Measurements from ENCODE around the gene CEP20. TPM values are rescaled to one million over a fixed set of nuclear protein-coding genes. Genes with fewer than 3 reads are reported as not detected.

Gene CEP20
- total RNA-seq, 1 experiment from 2014 or later, result 36.9 TPM

- Histone ChIP-seq H3K9me3 (ENCODE audit: control insufficient read depth, low read depth, low read length) (no peaks in the 10 kb centered on the region), H3K4ac (ENCODE audit: low read depth, low read length) (no peak overlapping the region), H3K4me1 (ENCODE audit: insufficient read depth, low read length) (no peaks in the 10 kb centered on the region), H4K20me1 (ENCODE audit: control insufficient read depth, insufficient read depth, insufficient read length) (no peaks in the 10 kb centered on the region), H3T11ph (ENCODE audit: low read length) (no peak overlapping the region), H2AFZ (ENCODE audit: low read length) (no peak overlapping the region), H3K23ac (ENCODE audit: insufficient read length, low read depth, low read length) (no peak overlapping the region), H2AK5ac (ENCODE audit: insufficient read length, low read length) (no peak overlapping the region), H4K5ac (ENCODE audit: insufficient read length, low read depth, low read length) (no peak overlapping the region), H2BK5ac (ENCODE audit: insufficient read length, low read length) (no peak overlapping the region), H4K91ac (ENCODE audit: insufficient read length, low read depth, low read length) (no peak overlapping the region), H4K8ac (replicated peaks; ENCODE audit: insufficient read length, low read depth, low read length) (no peak overlapping the region), H3K23me2 (ENCODE audit: insufficient read length, low read depth, low read length, poor library complexity, severe bottlenecking) (no peaks in the 10 kb centered on the region), H3K4me2 (ENCODE audit: insufficient read depth, insufficient read length, low read length) (no peak overlapping the region), H3K18ac (ENCODE audit: insufficient read length, low read depth, low read length) (no peak overlapping the region), H2BK20ac (ENCODE audit: low read depth, low read length, poor library complexity, severe bottlenecking) (no peak overlapping the region), H2BK120ac (ENCODE audit: low read depth, low read length, poor library complexity, severe bottlenecking) (no peak overlapping the region), H2BK15ac (ENCODE audit: low read depth, low read length) (no peak overlapping the region), H3K79me1 (ENCODE audit: insufficient read depth, low read depth, low read length, poor library complexity, severe bottlenecking) (no peaks in the 10 kb centered on the region), H3K9ac (ENCODE audit: extremely low read depth, insufficient read length, low read length) (no peak overlapping the region), H3K56ac (ENCODE audit: insufficient read length, low read depth, low read length) (no peak overlapping the region), H3K14ac (ENCODE audit: insufficient read depth, low read length) (no peak overlapping the region), H2BK12ac (ENCODE audit: insufficient read length, low read depth, low read length) (no peak overlapping the region), H3K79me2 (ENCODE audit: insufficient read depth, low read length) (no peaks in the 10 kb centered on the region), H3K27ac (ENCODE audit: insufficient read length, low read depth, low read length) (no peak overlapping the region), H3K27me3 (ENCODE audit: insufficient read depth, low read length) (no peaks in the 10 kb centered on the region)
- H3K4me3 Mint-ChIP-seq, result no peak overlapping the region
- peaks cover 20 to 28% of the 10 kb centered on the region in 2 experiments; a peak in 4 of 5 replicates for H3K9me3 Mint-ChIP-seq
- H3K27me3 Mint-ChIP-seq (ENCODE audit: low read depth), result peaks cover 24% of the 10 kb centered on the region
- H3K27ac Mint-ChIP-seq, result no peak overlapping the region
- peaks cover 3 to 4% of the 10 kb centered on the region in 2 experiments; a peak in 1 of 4 replicates for H3K4me1 Mint-ChIP-seq
- TF ChIP-seq CTCF (conservative IDR thresholded peaks at IDR 0.05), result no peak
- DNase-seq, result no peak
- H3K36me3 Mint-ChIP-seq (ENCODE audit: insufficient read depth in 1 of 3, low read depth in 3 of 3), result peaks cover 0 to 10% (median 0%) of the 10 kb centered on the region in 3 experiments; a peak in 3 of 7 replicates
These were observed 72.2 kb downstream of the CEP20 start for GRCh38 chr16:15816228-15816627.

Other genes with a start within 250 kb of the CEP20 start
- gene MARF1, start 245.4 kb downstream of the CEP20 start, total RNA-seq (2021), result 22.3 and 23.3 TPM in 2 replicates
- 45.9 and 49.6 TPM in 2 replicates for gene NDE1, start 238.4 kb downstream of the CEP20 start, total RNA-seq (2021)
- gene MYH11, start 31.6 kb downstream of the CEP20 start, total RNA-seq (2021), result 0.42 and 0.88 TPM in 2 replicates
- gene ABCC1, start 61.0 kb upstream of the CEP20 start, total RNA-seq (2021), result 51.7 and 56.4 TPM in 2 replicates